HepG2 (cell line): Measurements from ENCODE around the gene MGA. TPM values are rescaled to one million over a fixed set of nuclear protein-coding genes. Genes with fewer than 3 reads are reported as not detected.
A peak's percentile ranks its signal among the peaks of the same experiment; 100 is the strongest.

Source experiments
- GZF1 ChIP-seq: sonication (generic); formaldehyde crosslinking; IDR thresholded peaks from 2 replicates; pipeline ENCODE4 v1.5.1; 2020; ENCODE audit warnings: mild to moderate bottlenecking, missing genetic modification reagents
- HMG20A ChIP-seq: IDR thresholded peaks from 2 replicates; pipeline ENCODE4 v1.6.1; 2016; ENCODE audit warnings: borderline replicate concordance
- KDM5A ChIP-seq: fragments of 200-600 bp; sonication (generic); IDR thresholded peaks from 2 replicates; pipeline ENCODE4 v1.7.0; 2018; ENCODE audit warnings: antibody characterized with exemption, mild to moderate bottlenecking, low read length, borderline replicate concordance
- LCORL ChIP-seq, 2 experiments: fragments of 450-650 bp in 1 of 2; sonication (generic) in 1 of 2; formaldehyde crosslinking in 1 of 2; IDR thresholded peaks; 2 replicates each; pipeline versions ENCODE4 v1.5.0 to v1.6.1; 2017 to 2020; ENCODE audit warnings: antibody characterized with exemption in 1 of 2, missing genetic modification reagents in 1 of 2
- MTERF4 ChIP-seq: sonication (generic); formaldehyde crosslinking; IDR thresholded peaks from 2 replicates; pipeline ENCODE4 v1.8.0; 2023; ENCODE audit warnings: mild to moderate bottlenecking, missing genetic modification reagents
- NFIC ChIP-seq: IDR thresholded peaks from 2 replicates; pipeline ENCODE4 v1.6.1; 2012; ENCODE audit warnings: mild to moderate bottlenecking, low read length, inconsistent platforms
- SP1 ChIP-seq, 2 experiments: fragments of 450-650 bp in 1 of 2; sonication (generic) in 1 of 2; formaldehyde crosslinking in 1 of 2; IDR thresholded peaks; 2 replicates each; pipeline versions ENCODE4 v1.4.0 to v1.6.1; 2016 to 2020; ENCODE audit warnings: missing genetic modification reagents in 1 of 2
- STAT6 ChIP-seq: sonication (generic); formaldehyde crosslinking; IDR thresholded peaks from 2 replicates; pipeline ENCODE4 v1.4.0; 2020; ENCODE audit warnings: missing genetic modification reagents, mild to moderate bottlenecking, borderline replicate concordance
- SUZ12 ChIP-seq: fragments of 150-350 bp; IDR thresholded peaks from 2 replicates; pipeline ENCODE4 v1.6.1; 2014; ENCODE audit warnings: low read depth, low read length
- THAP7 ChIP-seq: sonication (generic); formaldehyde crosslinking; IDR thresholded peaks from 2 replicates; pipeline ENCODE4 v1.8.1; 2023; ENCODE audit warnings: mild to moderate bottlenecking, missing genetic modification reagents
- THAP9 ChIP-seq: sonication (generic); formaldehyde crosslinking; IDR thresholded peaks from 2 replicates; pipeline ENCODE4; 2020; ENCODE audit warnings: missing genetic modification reagents, mild to moderate bottlenecking, borderline replicate concordance
- YY1 ChIP-seq: IDR thresholded peaks from 2 replicates; pipeline ENCODE4 v1.6.1; 2011; ENCODE audit warnings: low read length, low read depth, moderate library complexity, mild to moderate bottlenecking; ENCODE audit not compliant: insufficient read depth, insufficient replicate concordance
- ZBTB49 ChIP-seq: sonication (generic); formaldehyde crosslinking; IDR thresholded peaks from 2 replicates; pipeline ENCODE4 v1.4.0; 2020; ENCODE audit warnings: missing genetic modification reagents, borderline replicate concordance
- ZNF446 ChIP-seq: sonication (generic); formaldehyde crosslinking; IDR thresholded peaks from 2 replicates; pipeline ENCODE4 v1.5.0; 2020; ENCODE audit warnings: mild to moderate bottlenecking, missing genetic modification reagents
- ZNF629 ChIP-seq: sonication (generic); formaldehyde crosslinking; conservative IDR thresholded peaks from 2 replicates; pipeline ENCODE4 v1.5.0; 2020; ENCODE audit warnings: missing genetic modification reagents
- ZNF724P ChIP-seq: sonication (generic); formaldehyde crosslinking; IDR thresholded peaks from 2 replicates; pipeline ENCODE4 v1.8.0; 2022; ENCODE audit warnings: missing genetic modification reagents, borderline replicate concordance
- ZNF740 ChIP-seq: sonication (generic); formaldehyde crosslinking; IDR thresholded peaks from 2 replicates; pipeline ENCODE4 v1.4.0; 2020; ENCODE audit warnings: missing genetic modification reagents
- polyA plus RNA-seq, 8 experiments: library from polyadenylated mRNA; depleted of rRNA in 3 of 8; stranded (reverse) in 7 of 8; unstranded in 1 of 8; fragments of >200 nt; fragmentation: Illumina TruSeq in 4 of 8; extraction: Trizol in 4 of 8; gene quantifications; 2 replicates each; pipeline versions ENCODE4 v1.2.1 to v1.2.3, GENCODE V29; 2011 to 2016; ENCODE audit warnings: low read depth in 4 of 8, missing spikeins in 1 of 8, mixed read lengths in 1 of 8; ENCODE audit not compliant: insufficient read depth in 1 of 8
- total RNA-seq, 5 experiments: library from RNA; depleted of rRNA; stranded (reverse); fragments of >200 nt; fragmentation: Illumina TruSeq; extraction: Trizol; gene quantifications; 2 replicates each; pipeline ENCODE4 v1.2.3, GENCODE V29; 2016; ENCODE audit warnings: low read depth in 1 of 5

MGA gene
- total and polyA plus RNA-seq, 2 of the 13 experiments (the other 11 are each of a cell fraction or from before 2014, with no cell fraction given) = 5.3 to 59.0 TPM

- TF ChIP-seq THAP9 (CRISPR knock-in tag) = peak; percentile 93
- TF ChIP-seq HMG20A (CRISPR knock-in tag) = no peak; the same call in 1 of the 2 replicates
- TF ChIP-seq ZNF446 (CRISPR knock-in tag) = no peak
- TF ChIP-seq SUZ12 = no peak
- no peak for TF ChIP-seq LCORL (IDR thresholded peaks at IDR 0.05)
- TF ChIP-seq LCORL (CRISPR knock-in tag; IDR thresholded peaks at IDR 0.05) = peak; percentile 91
- TF ChIP-seq SP1 (IDR thresholded peaks at IDR 0.05) = 0 out of 2 replicates have a peak, but pooled peaks have one; percentile 55
- TF ChIP-seq SP1 (CRISPR knock-in tag; IDR thresholded peaks at IDR 0.05) = peak; percentile 97
- TF ChIP-seq ZNF740 (CRISPR knock-in tag) = peak; percentile 83; the same call in 1 of the 2 replicates
- peak; percentile 38; the same call in 1 of the 2 replicates for TF ChIP-seq KDM5A
- peak; percentile 36; the same call in 1 of the 2 replicates for TF ChIP-seq ZNF629 (CRISPR knock-in tag)
- no peak; the same call in none of the 2 replicates for TF ChIP-seq ZNF724P (CRISPR knock-in tag)
- peak; percentile 85; the same call in 1 of the 2 replicates for TF ChIP-seq STAT6 (CRISPR knock-in tag)
- no peak for TF ChIP-seq NFIC
- TF ChIP-seq GZF1 (CRISPR knock-in tag) = peak; percentile 94
- peak; percentile 73 for TF ChIP-seq YY1
- peak; percentile 14 for TF ChIP-seq MTERF4 (CRISPR knock-in tag)
- peak; percentile 80; the same call in 1 of the 2 replicates for TF ChIP-seq THAP7 (CRISPR knock-in tag)
- TF ChIP-seq ZBTB49 (CRISPR knock-in tag) = no peak
These were observed 114.1 kb downstream of the MGA start, which contains the start of gene MAPKBP1 (continued) for GRCh38 chr15:41774062-41774881.
